Liver (tissue), 3 donors: ENCODE results near the gene EVC.

Source experiments
- EGR1 ChIP-seq, 2 donors: IDR thresholded peaks; 2 replicates each; pipeline ENCODE4 v1.6.1; 2016 to 2018; ENCODE audit warnings: antibody characterized with exemption in 2 of 2, low read depth in 2 of 2
- FOXA2 ChIP-seq: IDR thresholded peaks from 2 replicates; pipeline ENCODE4 v1.6.1; 2016; ENCODE audit warnings: antibody characterized with exemption
- GABPA ChIP-seq, 2 donors: IDR thresholded peaks in 1 of 2; conservative IDR thresholded peaks in 1 of 2; 2 replicates each; pipeline ENCODE4 v1.6.1; 2016; ENCODE audit warnings: antibody characterized with exemption in 2 of 2, mild to moderate bottlenecking in 1 of 2, moderate library complexity in 1 of 2
- JUND ChIP-seq, 2 donors: IDR thresholded peaks; 2 replicates each; pipeline ENCODE4 v1.6.1; 2016; ENCODE audit warnings: antibody characterized with exemption in 2 of 2
- SP1 ChIP-seq: IDR thresholded peaks from 2 replicates; pipeline ENCODE4 v1.6.1; 2018; ENCODE audit warnings: antibody characterized with exemption, mild to moderate bottlenecking
- YY1 ChIP-seq: IDR thresholded peaks from 2 replicates; pipeline ENCODE4 v1.6.1; 2016; ENCODE audit warnings: antibody characterized with exemption, mild to moderate bottlenecking
- TF ChIP-seq, protein P1 (sequence below): fragments of 150-350 bp; IDR thresholded peaks from 2 replicates; pipeline ENCODE4 v1.5.1; 2017; ENCODE audit warnings: improper control_type of control experiment, low read depth, low read length; ENCODE audit not compliant: missing input control
- TF ChIP-seq, protein P2 (sequence below): IDR thresholded peaks from 2 replicates; pipeline ENCODE4 v1.6.1; 2016; ENCODE audit warnings: antibody characterized with exemption
- TF ChIP-seq, protein P3 (sequence below): IDR thresholded peaks from 2 replicates; pipeline ENCODE4 v1.6.1; 2016; ENCODE audit warnings: antibody characterized with exemption, mild to moderate bottlenecking
- TF ChIP-seq, protein P4 (sequence below): IDR thresholded peaks from 2 replicates; pipeline ENCODE4 v1.6.1; 2016; ENCODE audit warnings: antibody characterized with exemption
- donor health status: healthy.
- donor health status: healthy.

DNA sequence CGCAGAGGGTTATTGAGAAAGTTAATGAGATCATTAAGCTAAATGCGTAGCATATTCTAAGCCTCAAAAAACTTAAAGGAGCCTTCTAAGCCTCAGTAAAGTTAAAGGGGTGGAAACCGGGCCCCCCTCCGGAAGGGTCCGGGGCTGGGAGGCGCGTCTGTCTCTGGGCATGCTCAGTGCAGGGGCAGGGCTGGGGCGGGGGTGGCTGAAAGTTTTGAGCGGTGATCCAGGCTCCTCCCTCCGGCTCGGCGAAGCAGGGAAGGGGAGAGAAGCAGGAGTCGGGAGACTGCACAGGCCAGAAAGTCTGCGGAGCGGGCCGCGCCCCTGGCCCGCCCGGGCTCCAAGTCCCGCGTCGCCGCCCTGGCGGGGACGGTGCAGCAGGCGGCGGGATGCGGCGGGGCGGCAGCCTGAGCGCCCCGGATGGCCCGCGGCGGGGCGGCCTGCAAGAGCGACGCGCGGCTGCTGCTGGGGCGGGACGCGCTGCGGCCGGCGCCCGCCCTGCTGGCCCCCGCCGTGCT, at the start of gene EVC:
- TF ChIP-seq, protein P1, sequence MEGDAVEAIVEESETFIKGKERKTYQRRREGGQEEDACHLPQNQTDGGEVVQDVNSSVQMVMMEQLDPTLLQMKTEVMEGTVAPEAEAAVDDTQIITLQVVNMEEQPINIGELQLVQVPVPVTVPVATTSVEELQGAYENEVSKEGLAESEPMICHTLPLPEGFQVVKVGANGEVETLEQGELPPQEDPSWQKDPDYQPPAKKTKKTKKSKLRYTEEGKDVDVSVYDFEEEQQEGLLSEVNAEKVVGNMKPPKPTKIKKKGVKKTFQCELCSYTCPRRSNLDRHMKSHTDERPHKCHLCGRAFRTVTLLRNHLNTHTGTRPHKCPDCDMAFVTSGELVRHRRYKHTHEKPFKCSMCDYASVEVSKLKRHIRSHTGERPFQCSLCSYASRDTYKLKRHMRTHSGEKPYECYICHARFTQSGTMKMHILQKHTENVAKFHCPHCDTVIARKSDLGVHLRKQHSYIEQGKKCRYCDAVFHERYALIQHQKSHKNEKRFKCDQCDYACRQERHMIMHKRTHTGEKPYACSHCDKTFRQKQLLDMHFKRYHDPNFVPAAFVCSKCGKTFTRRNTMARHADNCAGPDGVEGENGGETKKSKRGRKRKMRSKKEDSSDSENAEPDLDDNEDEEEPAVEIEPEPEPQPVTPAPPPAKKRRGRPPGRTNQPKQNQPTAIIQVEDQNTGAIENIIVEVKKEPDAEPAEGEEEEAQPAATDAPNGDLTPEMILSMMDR, result no peak
- no peak for TF ChIP-seq GABPA (IDR thresholded peaks at IDR 0.05 in 1 of 2, conservative IDR thresholded peaks at IDR 0.05 in 1 of 2)
- no peak for TF ChIP-seq JUND (IDR thresholded peaks at IDR 0.05)
- TF ChIP-seq YY1, result no peak
- no peak for TF ChIP-seq EGR1 (IDR thresholded peaks at IDR 0.05; ENCODE audit: low read depth in 2 of 2)
- TF ChIP-seq, protein P2, sequence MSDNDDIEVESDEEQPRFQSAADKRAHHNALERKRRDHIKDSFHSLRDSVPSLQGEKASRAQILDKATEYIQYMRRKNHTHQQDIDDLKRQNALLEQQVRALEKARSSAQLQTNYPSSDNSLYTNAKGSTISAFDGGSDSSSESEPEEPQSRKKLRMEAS, result no peak
- TF ChIP-seq, protein P3, sequence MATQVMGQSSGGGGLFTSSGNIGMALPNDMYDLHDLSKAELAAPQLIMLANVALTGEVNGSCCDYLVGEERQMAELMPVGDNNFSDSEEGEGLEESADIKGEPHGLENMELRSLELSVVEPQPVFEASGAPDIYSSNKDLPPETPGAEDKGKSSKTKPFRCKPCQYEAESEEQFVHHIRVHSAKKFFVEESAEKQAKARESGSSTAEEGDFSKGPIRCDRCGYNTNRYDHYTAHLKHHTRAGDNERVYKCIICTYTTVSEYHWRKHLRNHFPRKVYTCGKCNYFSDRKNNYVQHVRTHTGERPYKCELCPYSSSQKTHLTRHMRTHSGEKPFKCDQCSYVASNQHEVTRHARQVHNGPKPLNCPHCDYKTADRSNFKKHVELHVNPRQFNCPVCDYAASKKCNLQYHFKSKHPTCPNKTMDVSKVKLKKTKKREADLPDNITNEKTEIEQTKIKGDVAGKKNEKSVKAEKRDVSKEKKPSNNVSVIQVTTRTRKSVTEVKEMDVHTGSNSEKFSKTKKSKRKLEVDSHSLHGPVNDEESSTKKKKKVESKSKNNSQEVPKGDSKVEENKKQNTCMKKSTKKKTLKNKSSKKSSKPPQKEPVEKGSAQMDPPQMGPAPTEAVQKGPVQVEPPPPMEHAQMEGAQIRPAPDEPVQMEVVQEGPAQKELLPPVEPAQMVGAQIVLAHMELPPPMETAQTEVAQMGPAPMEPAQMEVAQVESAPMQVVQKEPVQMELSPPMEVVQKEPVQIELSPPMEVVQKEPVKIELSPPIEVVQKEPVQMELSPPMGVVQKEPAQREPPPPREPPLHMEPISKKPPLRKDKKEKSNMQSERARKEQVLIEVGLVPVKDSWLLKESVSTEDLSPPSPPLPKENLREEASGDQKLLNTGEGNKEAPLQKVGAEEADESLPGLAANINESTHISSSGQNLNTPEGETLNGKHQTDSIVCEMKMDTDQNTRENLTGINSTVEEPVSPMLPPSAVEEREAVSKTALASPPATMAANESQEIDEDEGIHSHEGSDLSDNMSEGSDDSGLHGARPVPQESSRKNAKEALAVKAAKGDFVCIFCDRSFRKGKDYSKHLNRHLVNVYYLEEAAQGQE, result no peak
- no peak for TF ChIP-seq SP1
- TF ChIP-seq, protein P4, sequence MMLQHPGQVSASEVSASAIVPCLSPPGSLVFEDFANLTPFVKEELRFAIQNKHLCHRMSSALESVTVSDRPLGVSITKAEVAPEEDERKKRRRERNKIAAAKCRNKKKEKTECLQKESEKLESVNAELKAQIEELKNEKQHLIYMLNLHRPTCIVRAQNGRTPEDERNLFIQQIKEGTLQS, result no peak
- no peak for TF ChIP-seq FOXA2
